Measurements from ENCODE around the gene CYRIA. TPM values are rescaled to one million over a fixed set of nuclear protein-coding genes. Genes with fewer than 3 reads are reported as not detected.

Gene CYRIA
- total RNA-seq, 1 experiment from 2014 or later: 0.35 TPM

GRCh38 chr2:16621316-16621715, 44.3 kb downstream of the CYRIA start:
- CTCF ChIA-PET: interaction anchor here (0.6 to 7.7 kb wide), 8 partner anchors 8 to 923 kb away, joined by 3 to 168 read pairs (median 6); no protein-coding TSS in a partner anchor
- POLR2A ChIA-PET: interaction anchor here (0.9 to 1.2 kb wide), 2 partner anchors 9 to 12 kb away, joined by 3 to 6 read pairs; no protein-coding TSS in a partner anchor
- H3K9me3 Mint-ChIP-seq (ENCODE audit: unreplicated experiment): no peaks in the 10 kb centered on the region
- no peak overlapping the region for H3K27ac Mint-ChIP-seq (ENCODE audit: low read depth, unreplicated experiment)
- no peaks in the 10 kb centered on the region for H3K36me3 Mint-ChIP-seq (ENCODE audit: insufficient read depth, unreplicated experiment)
- peaks cover 6% of the 10 kb centered on the region for H3K4me1 Mint-ChIP-seq (ENCODE audit: insufficient read depth, unreplicated experiment)
- intact Hi-C loops (cut with micrococcal nuclease): no loop called here
- DNase-seq (ENCODE audit: unreplicated experiment): no peak
- no peak overlapping the region for H3K4me3 Mint-ChIP-seq (ENCODE audit: unreplicated experiment)
- no TSS peak for BruUV-seq (replicated peaks)
- TF ChIP-seq, protein P1, sequence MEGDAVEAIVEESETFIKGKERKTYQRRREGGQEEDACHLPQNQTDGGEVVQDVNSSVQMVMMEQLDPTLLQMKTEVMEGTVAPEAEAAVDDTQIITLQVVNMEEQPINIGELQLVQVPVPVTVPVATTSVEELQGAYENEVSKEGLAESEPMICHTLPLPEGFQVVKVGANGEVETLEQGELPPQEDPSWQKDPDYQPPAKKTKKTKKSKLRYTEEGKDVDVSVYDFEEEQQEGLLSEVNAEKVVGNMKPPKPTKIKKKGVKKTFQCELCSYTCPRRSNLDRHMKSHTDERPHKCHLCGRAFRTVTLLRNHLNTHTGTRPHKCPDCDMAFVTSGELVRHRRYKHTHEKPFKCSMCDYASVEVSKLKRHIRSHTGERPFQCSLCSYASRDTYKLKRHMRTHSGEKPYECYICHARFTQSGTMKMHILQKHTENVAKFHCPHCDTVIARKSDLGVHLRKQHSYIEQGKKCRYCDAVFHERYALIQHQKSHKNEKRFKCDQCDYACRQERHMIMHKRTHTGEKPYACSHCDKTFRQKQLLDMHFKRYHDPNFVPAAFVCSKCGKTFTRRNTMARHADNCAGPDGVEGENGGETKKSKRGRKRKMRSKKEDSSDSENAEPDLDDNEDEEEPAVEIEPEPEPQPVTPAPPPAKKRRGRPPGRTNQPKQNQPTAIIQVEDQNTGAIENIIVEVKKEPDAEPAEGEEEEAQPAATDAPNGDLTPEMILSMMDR (IDR thresholded peaks at IDR 0.05; ENCODE audit: unreplicated experiment): no peak
- no peaks in the 10 kb centered on the region for H3K27me3 Mint-ChIP-seq (ENCODE audit: insufficient read depth, unreplicated experiment)

GRCh38 chr2:16620590-16620989, 45.0 kb downstream of the CYRIA start:
- Mint-ChIP-seq H3K36me3 (ENCODE audit: insufficient read depth, unreplicated experiment) (no peaks in the 10 kb centered on the region), H3K9me3 (ENCODE audit: unreplicated experiment) (no peaks in the 10 kb centered on the region), H3K27ac (ENCODE audit: low read depth, unreplicated experiment) (no peak overlapping the region), H3K4me1 (ENCODE audit: insufficient read depth, unreplicated experiment) (peaks cover 6% of the 10 kb centered on the region), H3K27me3 (ENCODE audit: insufficient read depth, unreplicated experiment) (no peaks in the 10 kb centered on the region), H3K4me3 (ENCODE audit: unreplicated experiment) (no peak overlapping the region)
- no peak for DNase-seq (ENCODE audit: unreplicated experiment)
- no TSS peak for BruUV-seq (replicated peaks)
- TF ChIP-seq, protein P1 (IDR thresholded peaks at IDR 0.05; ENCODE audit: unreplicated experiment): no peak
- intact Hi-C loops (cut with micrococcal nuclease): no loop called here
- CTCF ChIA-PET: interaction anchor here (0.6 to 7.7 kb wide), 7 partner anchors 12 to 710 kb away, joined by 3 to 168 read pairs (median 6); no protein-coding TSS in a partner anchor
- POLR2A ChIA-PET: no interaction called here

DNA sequence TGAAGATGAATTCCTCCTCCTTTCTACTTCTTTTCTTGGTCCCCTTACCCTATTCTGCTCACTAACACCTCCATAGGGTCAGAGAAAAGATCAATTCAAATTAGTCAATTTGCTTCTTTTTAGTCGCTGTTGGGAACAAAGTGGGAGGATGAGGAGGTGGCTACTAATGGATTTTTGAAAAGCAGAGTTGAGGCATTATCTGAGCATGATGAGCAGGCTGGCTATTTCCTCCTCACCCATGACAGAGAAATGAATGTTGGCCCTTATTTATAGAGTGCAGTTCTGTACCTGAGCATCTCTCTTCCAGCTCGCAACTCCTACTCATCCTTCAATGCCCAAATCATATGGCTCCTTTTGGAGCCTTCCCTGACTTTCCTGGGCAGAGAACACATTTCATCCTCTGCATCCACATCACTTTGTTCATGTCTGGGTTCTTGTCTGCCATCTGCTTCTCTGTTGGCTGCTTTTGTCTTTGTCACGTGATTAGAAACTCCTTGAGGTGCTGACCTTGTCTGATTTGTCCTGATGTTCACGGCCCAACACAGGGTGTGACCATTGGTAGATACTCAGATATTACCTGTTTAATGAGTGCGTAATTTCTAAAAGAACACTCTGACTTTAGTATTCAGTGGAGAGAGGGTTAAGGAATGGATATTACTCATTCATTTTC, 45.9 kb downstream of the CYRIA start:
- CTCF ChIA-PET: interaction anchor here (0.6 to 7.7 kb wide), 14 partner anchors 8 to 774 kb away, joined by 3 to 168 read pairs (median 3); no protein-coding TSS in a partner anchor
- no TSS peak for BruUV-seq (replicated peaks)

More for the DNA sequence above, 45.9 kb downstream of the CYRIA start:
- Mint-ChIP-seq H3K9me3 (ENCODE audit: unreplicated experiment) (no peaks in the 10 kb centered on the region), H3K27ac (ENCODE audit: low read depth, unreplicated experiment) (no peak overlapping the region), H3K27me3 (ENCODE audit: insufficient read depth, unreplicated experiment) (peaks cover 1% of the 10 kb centered on the region), H3K36me3 (ENCODE audit: insufficient read depth, unreplicated experiment) (no peaks in the 10 kb centered on the region), H3K4me1 (ENCODE audit: insufficient read depth, unreplicated experiment) (peaks cover 6% of the 10 kb centered on the region), H3K4me3 (ENCODE audit: unreplicated experiment) (no peak overlapping the region)
- no peak for DNase-seq (ENCODE audit: unreplicated experiment)
- POLR2A ChIA-PET: no interaction called here
- TF ChIP-seq, protein P1 (IDR thresholded peaks at IDR 0.05; ENCODE audit: unreplicated experiment): no peak
- intact Hi-C loops (cut with micrococcal nuclease): loop anchor here (5.0 kb wide), 1 partner anchor 43 kb away; no protein-coding TSS in a partner anchor
